Measurements from ENCODE around the gene HLA-DQA1.
A peak's percentile ranks its signal among the peaks of the same experiment; 100 is the strongest.
"Not testable (repeated sequence)": the region's sequence is repeated elsewhere in the genome, so short reads cannot be mapped to it uniquely, and the experiment has no call there.

The HLA-DQA1 gene

GRCh38 chr6:32657819-32658218 is 20.6 kb downstream of the HLA-DQA1 start:
- not testable (repeated sequence) for DNase-seq

- no peak for DNase-seq
Observed at GRCh38 chr6:32658268-32658897, 21.2 kb downstream of the HLA-DQA1 start.

- DNase-seq, result no peak
Observed at GRCh38 chr6:32659856-32660595, 22.8 kb downstream of the HLA-DQA1 start.

- DNase-seq, result no peak
Observed at GRCh38 chr6:32662099-32662498, 24.9 kb downstream of the HLA-DQA1 start.

- no peak for DNase-seq
Observed at GRCh38 chr6:32662836-32663235, 25.6 kb downstream of the HLA-DQA1 start.

- no peak for DNase-seq
Observed at GRCh38 chr6:32664354-32664753, 27.1 kb downstream of the HLA-DQA1 start.

GRCh38 chr6:32664827-32665362 is 27.7 kb downstream of the HLA-DQA1 start:
- DNase-seq, result no peak

GRCh38 chr6:32665661-32666060 is 28.5 kb downstream of the HLA-DQA1 start:
- DNase-seq, result no peak

GRCh38 chr6:32666420-32667300 is 29.5 kb downstream of the HLA-DQA1 start, which contains the start of gene HLA-DQB1:
HLA-DQB1 (minus strand) TSS chr6:32666657; CDS start chr6:32666607, 50 bp downstream.
- peak in 13 of 56 donors; percentile 2 to 34 (median 8) for DNase-seq

- DNase-seq, result peak in 11 of 56 donors; percentile 1 to 35 (median 12)
Observed at GRCh38 chr6:32668226-32668747, 31.1 kb downstream of the HLA-DQA1 start.

- no peak for DNase-seq
Observed at GRCh38 chr6:32669240-32669639, 32.0 kb downstream of the HLA-DQA1 start.

GRCh38 chr6:32669893-32670292 is 32.7 kb downstream of the HLA-DQA1 start:
- DNase-seq, result no peak

GRCh38 chr6:32671908-32672307 is 34.7 kb downstream of the HLA-DQA1 start:
- not testable (repeated sequence) for DNase-seq

GRCh38 chr6:32674123-32674522 is 36.9 kb downstream of the HLA-DQA1 start:
- not testable (repeated sequence) for DNase-seq

- DNase-seq, result no peak
Observed at GRCh38 chr6:32679492-32679891, 42.3 kb downstream of the HLA-DQA1 start.

GRCh38 chr6:32680055-32680454 is 42.8 kb downstream of the HLA-DQA1 start:
- DNase-seq, result no peak

GRCh38 chr6:32684246-32684645 is 47.0 kb downstream of the HLA-DQA1 start:
- no peak for DNase-seq

- no peak for DNase-seq
Observed at GRCh38 chr6:32685603-32686002, 48.4 kb downstream of the HLA-DQA1 start.

- no peak for DNase-seq
Observed at GRCh38 chr6:32689531-32690501, 52.6 kb downstream of the HLA-DQA1 start.

GRCh38 chr6:32692019-32692418 is 54.8 kb downstream of the HLA-DQA1 start:
- no peak for DNase-seq

Data from nucleus accumbens (tissue), 56 donors.